Upper lobe of left lung (tissue), 6 donors: Measurements from ENCODE around the gene CTXN1. TPM values are rescaled to one million over a fixed set of nuclear protein-coding genes. Genes with fewer than 3 reads are reported as not detected.
A peak's percentile ranks its signal among the peaks of the same experiment; 100 is the strongest.

Experiments
- ATAC-seq, 2 donors: fragments of 200-7000 bp; cut with Tn5 transposase; one replicate each; pipeline ENCODE4 v1.9.1; 2022; ENCODE audit warnings: mild to moderate bottlenecking in 2 of 2, moderate library complexity in 2 of 2; ENCODE audit not compliant: low FRiP score in 2 of 2
- DNase-seq, 2 donors: peaks; one replicate each; pipeline ENCODE4 v3.0.0-alpha.2; 2019 to 2020
- H3K27ac ChIP-seq, 4 donors: fragments of 200-600 bp; sonication (generic); one replicate each; pipeline ENCODE4 v1.5.1; 2016 to 2019
- H3K27me3 ChIP-seq, 4 donors: fragments of 200-600 bp; sonication (generic); one replicate each; pipeline ENCODE4 v1.5.1; 2017 to 2019
- H3K36me3 ChIP-seq, 4 donors: fragments of 200-600 bp; sonication (generic); one replicate each; pipeline ENCODE4 v1.5.1; 2016 to 2019
- H3K4me1 ChIP-seq, 4 donors: fragments of 200-600 bp; sonication (generic); one replicate each; pipeline ENCODE4 v1.5.1; 2018 to 2019
- H3K4me3 ChIP-seq, 4 donors: fragments of 200-600 bp; sonication (generic); one replicate each; pipeline ENCODE4 v1.5.1; 2017 to 2019; ENCODE audit warnings: mild to moderate bottlenecking in 2 of 4, moderate library complexity in 1 of 4
- H3K9me3 ChIP-seq, 4 donors: fragments of 200-600 bp; sonication (generic); one replicate each; pipeline ENCODE4 v1.5.1; 2018 to 2019
- EP300 ChIP-seq, 4 donors: sonication (generic); formaldehyde crosslinking; IDR thresholded peaks; one replicate each; pipeline ENCODE4 v1.5.1; 2017; ENCODE audit warnings: antibody characterized with exemption in 4 of 4, control low read depth in 2 of 4
- POLR2A ChIP-seq, 4 donors: fragments of 450-650 bp; IDR thresholded peaks; one replicate each; pipeline ENCODE4 v1.5.1; 2016 to 2017; ENCODE audit warnings: antibody characterized with exemption in 4 of 4, mild to moderate bottlenecking in 2 of 4
- POLR2AphosphoS5 ChIP-seq, 2 donors: sonication (generic); formaldehyde crosslinking; IDR thresholded peaks; one replicate each; pipeline ENCODE4 v1.5.1; 2017; ENCODE audit warnings: antibody characterized with exemption in 2 of 2
- WGBS, 2 donors: methylation state at CpG; one replicate each; pipeline ENCODE4 v1.1.5; 2017 to 2018; 5-methylcytosine and 5-hydroxymethylcytosine counted together
- total RNA-seq, 6 donors: library from RNA; depleted of rRNA in 4 of 6; stranded (reverse); fragments of >200 nt in 4 of 6; gene quantifications; one replicate each; pipeline versions ENCODE4 v1.1.0 to v1.2.1, GENCODE V29; 2016 to 2021
- TF ChIP-seq, protein P1 (sequence below), 6 experiments: fragments of 450-650 bp in 4 of 6; fragments of 200-600 bp in 2 of 6; sonication (generic) in 2 of 6; IDR thresholded peaks; one replicate each; pipeline ENCODE4 v1.5.1; 2016 to 2019; ENCODE audit warnings: antibody characterized with exemption in 6 of 6
- donor health status: DM: no; HTN: no; CAD: no; lungs with moderate emphysema.
- donor health status: DM: no; HTN: yes; CAD: no; lungs with severe emphysema.

The CTXN1 gene
- total RNA-seq, 6 donors from 2014 or later = 1.2 to 28.3 (median 13.4) TPM

- ATAC-seq (no peak), DNase-seq (no peak)
- Histone ChIP-seq H3K4me3 (peak overlapping the region in 2 of 4 donors; percentile 76 to 81), H3K36me3 (peaks cover 5 to 41% (median 23%) of the 10 kb centered on the region in 4 donors), H3K9me3 (no peaks in the 10 kb centered on the region), H3K4me1 (peaks cover 8 to 29% (median 13%) of the 10 kb centered on the region in 4 donors), H3K27me3 (no peaks in the 10 kb centered on the region), H3K27ac (no peak overlapping the region)
- 88 to 91% methylated on average over 19 of the region's 19 CpGs for WGBS, 2 donors
- TF ChIP-seq EP300 (IDR thresholded peaks at IDR 0.05) (no peak), POLR2A (IDR thresholded peaks at IDR 0.05) (no peak), POLR2AphosphoS5 (IDR thresholded peaks at IDR 0.05) (no peak)
- TF ChIP-seq, protein P1, sequence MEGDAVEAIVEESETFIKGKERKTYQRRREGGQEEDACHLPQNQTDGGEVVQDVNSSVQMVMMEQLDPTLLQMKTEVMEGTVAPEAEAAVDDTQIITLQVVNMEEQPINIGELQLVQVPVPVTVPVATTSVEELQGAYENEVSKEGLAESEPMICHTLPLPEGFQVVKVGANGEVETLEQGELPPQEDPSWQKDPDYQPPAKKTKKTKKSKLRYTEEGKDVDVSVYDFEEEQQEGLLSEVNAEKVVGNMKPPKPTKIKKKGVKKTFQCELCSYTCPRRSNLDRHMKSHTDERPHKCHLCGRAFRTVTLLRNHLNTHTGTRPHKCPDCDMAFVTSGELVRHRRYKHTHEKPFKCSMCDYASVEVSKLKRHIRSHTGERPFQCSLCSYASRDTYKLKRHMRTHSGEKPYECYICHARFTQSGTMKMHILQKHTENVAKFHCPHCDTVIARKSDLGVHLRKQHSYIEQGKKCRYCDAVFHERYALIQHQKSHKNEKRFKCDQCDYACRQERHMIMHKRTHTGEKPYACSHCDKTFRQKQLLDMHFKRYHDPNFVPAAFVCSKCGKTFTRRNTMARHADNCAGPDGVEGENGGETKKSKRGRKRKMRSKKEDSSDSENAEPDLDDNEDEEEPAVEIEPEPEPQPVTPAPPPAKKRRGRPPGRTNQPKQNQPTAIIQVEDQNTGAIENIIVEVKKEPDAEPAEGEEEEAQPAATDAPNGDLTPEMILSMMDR (IDR thresholded peaks at IDR 0.05) = no peak
Measured at GRCh38 chr19:7941895-7942596, 16.1 kb upstream of the CTXN1 start.

GRCh38 chr19:7940841-7941240 lies 14.9 kb upstream of the CTXN1 start:
- no peaks in the 10 kb centered on the region for H3K9me3 ChIP-seq
- no peak for TF ChIP-seq POLR2A (IDR thresholded peaks at IDR 0.05)
- no peak for TF ChIP-seq POLR2AphosphoS5 (IDR thresholded peaks at IDR 0.05)
- TF ChIP-seq, protein P1 (IDR thresholded peaks at IDR 0.05) = no peak
- no peak for TF ChIP-seq EP300 (IDR thresholded peaks at IDR 0.05)
- no peak overlapping the region for H3K4me3 ChIP-seq
- peaks cover 8 to 29% (median 13%) of the 10 kb centered on the region in 4 donors for H3K4me1 ChIP-seq
- no peak for ATAC-seq
- H3K27me3 ChIP-seq = no peaks in the 10 kb centered on the region
- 93 to 97% methylated on average over 11 to 12 of the region's 13 CpGs for WGBS, 2 donors
- H3K27ac ChIP-seq = no peak overlapping the region
- peak in 1 of 2 donors; percentile 69 for DNase-seq
- peaks cover 8 to 53% (median 34%) of the 10 kb centered on the region in 4 donors for H3K36me3 ChIP-seq

DNA sequence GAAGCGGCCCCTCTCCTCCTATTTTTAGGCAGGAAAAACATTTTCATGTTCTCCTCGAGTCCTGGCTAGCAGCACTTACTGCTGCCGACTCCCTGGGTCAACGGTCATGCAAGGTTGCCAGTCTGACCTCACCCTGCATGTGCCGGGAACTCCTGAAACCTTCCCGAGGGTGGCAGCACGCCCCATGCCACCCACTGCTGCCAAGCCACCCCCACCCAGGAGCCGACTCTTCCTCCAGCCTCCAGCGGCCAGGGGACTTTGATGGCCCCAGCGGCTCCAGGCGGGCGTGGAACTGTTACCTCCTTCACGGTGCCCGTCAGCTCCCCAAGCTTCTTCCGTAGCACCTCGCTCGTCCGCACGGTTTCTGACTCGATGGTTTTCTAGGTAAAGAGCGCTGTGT lies 8.8 kb upstream of the CTXN1 start:
- no peaks in the 10 kb centered on the region for H3K9me3 ChIP-seq
- H3K36me3 ChIP-seq = peaks cover 32 to 97% (median 76%) of the 10 kb centered on the region in 4 donors
- H3K27ac ChIP-seq = no peak overlapping the region
- no peak for ATAC-seq
- no peak for DNase-seq
- H3K4me3 ChIP-seq = no peak overlapping the region
- 93 to 95% methylated on average over 17 to 21 of the region's 21 CpGs for WGBS, 2 donors
- no peak for TF ChIP-seq EP300 (IDR thresholded peaks at IDR 0.05)
- TF ChIP-seq, protein P1 (IDR thresholded peaks at IDR 0.05) = no peak
- TF ChIP-seq POLR2A (IDR thresholded peaks at IDR 0.05) = no peak
- peaks cover 0 to 5% (median 2%) of the 10 kb centered on the region in 4 donors for H3K4me1 ChIP-seq
- H3K27me3 ChIP-seq = no peaks in the 10 kb centered on the region

DNA sequence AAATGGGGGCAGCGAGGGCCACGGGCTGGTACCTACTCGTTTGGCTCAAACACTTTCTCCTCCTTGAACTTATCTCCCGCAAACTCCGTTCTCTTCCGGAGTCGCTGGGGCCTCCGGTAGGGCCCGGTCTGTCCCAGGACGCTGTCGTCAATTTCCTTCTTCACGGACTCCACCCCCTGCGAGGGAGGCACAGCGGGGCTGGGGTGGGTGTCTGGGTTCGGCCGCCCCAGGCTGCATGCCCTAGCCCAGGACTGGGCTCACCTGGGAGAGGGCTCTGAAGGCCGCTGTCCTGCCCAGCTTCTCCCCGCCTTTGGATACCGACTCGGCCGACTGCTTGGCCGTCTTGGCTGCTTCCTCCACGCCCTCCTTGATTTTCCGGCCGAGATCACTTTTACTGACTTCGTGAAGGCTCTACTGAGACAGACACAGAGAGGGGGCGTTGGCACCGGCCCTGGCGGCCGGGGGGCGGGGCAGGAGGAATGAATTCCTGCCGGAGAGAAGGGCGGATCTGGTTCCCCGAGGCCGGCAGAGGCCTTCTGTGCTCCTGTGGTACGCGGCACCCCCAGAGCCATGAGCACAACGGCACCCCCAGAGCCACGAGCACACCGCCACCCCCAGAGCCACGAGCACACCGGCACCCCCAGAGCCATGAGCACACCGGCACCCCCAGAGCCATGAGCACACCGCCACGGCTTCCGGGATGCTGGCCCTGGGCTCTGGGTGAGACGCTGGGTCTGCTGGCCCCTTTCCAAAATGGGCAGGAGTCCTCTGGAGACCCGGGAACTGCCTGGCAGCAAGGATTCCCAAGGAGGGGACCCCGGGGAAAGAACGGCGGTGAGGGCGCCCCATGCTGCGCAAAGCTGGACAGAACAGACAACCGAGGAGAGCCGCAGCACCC lies 8.1 kb upstream of the CTXN1 start:
- Histone ChIP-seq H3K27ac (no peak overlapping the region), H3K4me1 (peaks cover 0 to 8% (median 2%) of the 10 kb centered on the region in 4 donors), H3K27me3 (no peaks in the 10 kb centered on the region), H3K4me3 (no peak overlapping the region), H3K9me3 (no peaks in the 10 kb centered on the region), H3K36me3 (peaks cover 32 to 90% (median 75%) of the 10 kb centered on the region in 4 donors)
- TF ChIP-seq POLR2AphosphoS5 (IDR thresholded peaks at IDR 0.05) (no peak), EP300 (IDR thresholded peaks at IDR 0.05) (no peak), POLR2A (IDR thresholded peaks at IDR 0.05) (no peak)
- TF ChIP-seq, protein P1 (IDR thresholded peaks at IDR 0.05) = no peak
- ATAC-seq (no peak), DNase-seq (peak in 1 of 2 donors; percentile 83)
- WGBS, 2 donors = 93 to 95% methylated on average over 46 to 53 of the region's 55 CpGs
